Stimulated activated CD4-positive, alpha-beta T cell treated with anti-CD3 and anti-CD28 coated beads, Interleukin-2, amount 100 ng/mL, for 48 hours (primary cell): ENCODE data around the gene ANTXR2.

Experiments
- DNase-seq, 2 donors: peaks; one replicate each; pipeline ENCODE4 v3.0.0-alpha.2; 2020

The ANTXR2 gene

DNA sequence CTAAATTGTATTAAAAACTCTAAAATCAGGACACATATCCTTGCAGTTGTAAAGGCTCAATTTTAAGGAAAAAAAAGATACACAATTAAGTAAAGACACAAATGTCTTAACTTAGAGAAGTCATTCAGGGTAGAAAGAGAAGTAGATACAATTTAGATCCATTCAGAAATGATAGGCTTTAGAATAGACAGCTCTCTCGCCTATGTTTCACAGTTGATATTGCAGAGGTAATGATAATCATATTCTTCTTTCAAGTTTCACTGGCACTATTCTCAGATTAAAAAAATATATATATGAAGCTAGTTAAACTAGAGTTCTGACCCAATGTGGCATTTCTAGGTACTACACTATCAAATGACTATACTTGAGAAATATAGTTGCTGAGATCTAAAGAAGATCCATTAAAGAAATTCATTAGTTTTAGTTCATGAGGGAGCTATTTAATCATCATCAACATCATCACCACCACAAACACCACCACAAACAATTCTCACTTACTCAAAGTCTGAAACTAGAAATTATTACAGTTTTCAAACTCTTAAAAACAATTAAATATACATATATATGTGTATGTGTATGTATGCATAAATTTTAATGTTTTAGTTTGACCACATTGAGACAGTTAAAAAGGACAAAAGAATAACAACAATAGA is 93.1 kb downstream of the ANTXR2 start:
- DNase-seq: no peak

DNA sequence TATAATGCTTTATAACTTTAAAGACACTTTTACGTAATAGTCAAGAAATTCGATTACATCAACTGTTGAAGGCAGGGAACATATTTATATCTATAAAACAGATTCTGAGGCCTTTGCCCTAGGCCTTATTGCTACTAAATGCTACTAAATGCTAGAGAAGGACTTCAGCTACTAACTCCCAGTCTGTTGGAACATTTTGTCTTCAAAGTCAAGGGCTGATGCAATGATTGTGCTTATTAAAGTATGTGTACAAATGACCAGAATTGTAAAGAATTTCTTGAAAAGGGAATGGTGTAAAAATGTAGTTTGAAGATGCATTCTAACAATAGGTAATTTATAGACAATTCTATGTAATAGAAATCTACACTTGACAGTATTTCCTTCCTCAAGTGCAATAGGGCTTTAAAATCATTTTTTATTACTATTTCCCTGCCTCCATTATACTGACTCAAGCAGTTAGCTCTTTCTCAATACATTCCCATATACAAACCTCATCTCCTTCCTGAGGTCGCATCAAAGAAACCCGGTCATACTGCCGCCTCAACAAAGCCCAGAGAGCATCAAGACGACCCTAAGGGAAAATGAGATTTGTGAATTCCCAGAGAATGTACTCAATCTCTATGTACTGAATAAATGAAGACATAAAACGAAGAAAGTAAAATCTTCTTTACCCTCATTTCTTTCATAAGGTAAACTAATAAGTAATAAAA is 95.7 kb downstream of the ANTXR2 start:
- DNase-seq: no peak

DNA sequence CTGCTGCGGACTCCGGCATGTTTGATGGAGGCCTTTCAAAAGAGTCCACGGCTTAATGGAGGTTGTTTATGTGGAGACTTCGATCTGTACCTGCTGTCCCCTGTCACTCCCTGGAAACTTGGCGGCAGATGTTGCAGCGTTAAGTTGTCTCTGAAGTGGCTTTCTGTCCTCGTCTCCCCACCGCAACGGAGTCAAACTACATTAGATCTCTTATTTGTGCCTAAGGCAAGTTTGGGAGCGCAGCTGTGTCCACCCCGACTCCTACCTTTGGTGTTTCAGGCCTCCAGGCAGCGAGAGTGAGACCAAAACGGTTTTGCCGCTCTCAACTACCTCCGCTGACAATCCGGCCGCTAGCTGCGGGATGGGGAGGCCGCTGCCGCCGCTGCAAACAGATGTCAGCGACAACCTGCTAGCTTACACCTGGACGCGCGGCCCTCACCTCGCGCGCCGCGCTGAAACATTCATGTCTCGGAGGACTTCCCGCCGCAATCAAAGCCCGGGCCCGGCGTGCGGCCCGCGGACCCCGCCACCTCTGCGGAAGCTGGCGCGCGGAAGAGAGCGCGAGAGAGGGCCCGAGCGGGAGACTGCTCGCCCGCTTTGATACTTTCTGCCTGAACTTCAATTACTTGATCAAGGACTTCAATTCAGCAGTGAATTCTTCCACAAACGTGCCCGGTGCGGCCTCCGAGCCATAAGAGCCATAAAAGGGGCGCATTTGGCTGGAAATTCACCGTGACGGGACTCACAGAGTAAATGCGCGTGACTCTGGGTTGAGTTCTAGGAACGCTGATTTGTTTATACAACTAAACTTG is 108.4 kb downstream of the ANTXR2 start:
- no peak for DNase-seq

DNA sequence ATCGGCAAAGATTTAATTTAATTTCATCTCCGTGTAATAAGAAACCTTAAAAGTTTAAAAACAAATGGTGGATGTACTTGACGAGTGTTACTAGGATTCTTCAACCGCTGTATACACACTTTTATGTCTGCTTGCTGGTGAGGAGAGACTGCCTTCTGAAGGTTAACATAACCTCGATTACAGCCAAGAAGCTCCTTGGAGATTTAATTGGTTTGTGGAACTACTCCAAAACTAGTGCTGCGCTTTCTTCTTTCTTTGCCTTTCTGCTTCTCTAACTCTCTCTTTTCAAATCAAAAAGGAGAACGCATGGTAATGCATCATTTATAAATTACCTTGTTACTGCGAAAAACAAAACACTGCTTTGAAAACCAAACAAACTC is 109.0 kb downstream of the ANTXR2 start:
- no peak for DNase-seq

DNA sequence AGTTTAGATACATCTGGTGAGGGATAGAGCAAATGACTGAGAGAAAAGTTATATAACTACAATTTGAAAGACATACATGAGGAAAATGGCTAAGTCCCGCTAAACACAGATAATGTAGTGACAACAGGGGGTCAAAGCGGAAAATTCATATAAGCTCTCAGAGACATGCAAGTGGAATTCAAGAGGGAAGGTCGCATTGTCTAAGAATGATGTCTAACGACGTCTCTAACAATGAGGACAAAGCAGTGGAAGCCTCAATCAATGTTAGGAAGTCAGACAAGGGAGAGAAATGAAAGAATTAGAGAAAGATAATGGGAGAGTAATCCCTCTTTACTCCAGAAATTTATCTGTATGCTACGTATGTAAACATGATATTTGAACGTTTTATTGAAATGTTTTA is 113.4 kb downstream of the ANTXR2 start:
- DNase-seq: no peak

DNA sequence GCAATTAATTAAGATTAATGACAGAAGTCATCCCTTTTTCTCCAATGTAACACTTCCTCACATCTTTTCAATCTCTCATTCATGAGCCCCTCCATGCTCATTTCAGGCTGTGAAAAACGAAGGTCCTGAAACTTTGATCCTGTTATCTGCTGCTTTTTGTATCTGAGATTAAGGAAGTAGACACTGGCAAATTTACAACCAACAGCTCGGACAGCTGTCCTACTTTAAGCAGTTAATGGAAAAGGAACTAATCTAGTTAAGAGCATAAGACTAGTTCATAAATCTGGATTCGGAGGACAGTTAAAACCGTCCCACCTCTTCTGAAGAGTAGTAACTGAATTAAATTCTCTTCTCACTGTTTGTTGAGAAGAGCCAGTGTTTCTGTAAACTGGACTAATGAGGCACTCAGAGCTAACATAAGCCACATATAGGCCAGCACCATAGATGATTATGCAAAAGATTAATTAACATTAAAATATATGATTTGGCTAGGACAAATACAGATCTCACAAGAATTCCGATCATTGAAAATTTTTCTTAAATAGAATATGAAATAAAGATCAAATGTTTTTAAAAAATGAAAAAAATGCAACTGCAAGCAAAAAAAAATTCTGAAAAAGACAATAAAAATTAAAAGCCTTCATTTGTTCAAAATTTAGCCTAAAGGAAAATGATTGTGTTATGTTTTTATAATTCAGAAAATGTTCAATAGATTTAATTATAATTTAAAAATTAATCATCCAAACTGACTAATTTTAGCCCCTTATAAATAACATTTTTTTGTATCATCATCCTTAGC is 114.4 kb downstream of the ANTXR2 start:
- DNase-seq: no peak

DNA sequence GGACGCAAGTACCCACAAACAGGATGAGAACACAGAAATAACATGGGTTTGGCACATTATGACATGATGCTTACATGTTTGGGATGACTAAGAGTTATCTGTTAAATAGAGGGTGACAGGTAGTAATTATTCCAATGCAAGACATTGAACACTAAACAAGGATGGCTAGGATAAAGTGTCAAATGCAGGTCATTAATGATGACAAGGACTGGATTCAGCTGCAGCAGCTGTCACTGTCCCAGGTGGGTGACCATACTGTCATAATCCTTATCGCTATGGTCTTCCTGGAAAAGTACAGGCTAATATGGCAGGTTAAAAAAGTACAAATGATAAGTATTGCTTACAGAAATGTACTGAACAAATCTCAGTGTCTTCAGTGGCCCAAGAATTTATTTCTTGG is 123.9 kb downstream of the ANTXR2 start:
- no peak for DNase-seq

DNA sequence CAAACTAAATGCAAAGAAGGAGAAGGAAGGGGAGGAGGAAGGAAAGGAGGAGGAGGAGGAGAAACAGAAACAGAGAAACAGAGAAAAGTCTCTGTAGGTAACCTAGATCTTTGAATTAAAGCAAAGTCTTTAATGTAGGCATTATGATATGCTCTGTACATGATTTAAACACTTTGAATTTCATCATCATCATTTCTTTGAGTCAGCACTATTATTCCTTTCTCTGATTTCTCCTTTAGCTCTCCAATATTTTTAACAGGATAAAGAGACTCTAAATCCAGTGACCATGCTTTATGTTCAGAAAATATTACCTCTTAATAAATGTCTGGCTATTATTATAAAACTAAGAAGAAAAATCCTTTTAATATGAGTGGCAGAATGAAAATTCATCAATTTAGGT is 124.3 kb downstream of the ANTXR2 start:
- DNase-seq: no peak

DNA sequence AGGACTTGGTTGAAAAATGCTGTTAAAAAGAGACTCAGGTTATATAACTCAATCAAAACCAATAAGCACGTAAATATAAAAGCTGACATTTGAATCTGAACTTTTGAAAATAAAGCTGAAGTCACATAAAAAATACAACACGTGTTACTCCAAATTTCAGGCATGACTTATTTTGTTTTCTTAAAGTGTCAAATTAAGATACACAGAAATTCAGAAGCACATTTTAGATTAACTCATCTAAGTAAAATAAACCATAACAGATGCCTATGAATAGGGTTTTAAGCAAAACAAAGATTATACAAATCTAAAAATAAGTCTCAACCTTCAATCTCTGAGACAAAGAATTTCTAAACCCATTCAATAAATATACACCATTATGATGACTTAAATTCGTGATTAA is 124.8 kb downstream of the ANTXR2 start:
- DNase-seq: no peak

DNA sequence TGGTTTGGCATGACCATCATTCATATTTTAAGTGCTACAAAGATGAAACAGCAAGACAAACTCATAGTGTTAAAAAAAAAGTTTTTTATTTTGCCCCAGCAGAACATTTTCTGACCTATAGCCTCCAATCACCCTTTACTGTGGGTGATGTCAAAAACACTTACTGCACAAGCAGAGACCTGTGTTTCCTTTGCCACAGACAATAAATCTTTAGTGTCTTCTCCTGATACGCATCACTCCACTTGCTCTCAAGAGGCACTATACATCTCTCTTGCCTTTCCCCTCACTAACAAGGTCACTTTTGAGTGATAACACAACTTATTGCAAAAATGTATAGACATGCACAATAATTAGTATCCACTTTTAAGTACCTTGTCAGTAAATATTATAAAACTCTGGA is 125.6 kb downstream of the ANTXR2 start:
- no peak for DNase-seq

DNA sequence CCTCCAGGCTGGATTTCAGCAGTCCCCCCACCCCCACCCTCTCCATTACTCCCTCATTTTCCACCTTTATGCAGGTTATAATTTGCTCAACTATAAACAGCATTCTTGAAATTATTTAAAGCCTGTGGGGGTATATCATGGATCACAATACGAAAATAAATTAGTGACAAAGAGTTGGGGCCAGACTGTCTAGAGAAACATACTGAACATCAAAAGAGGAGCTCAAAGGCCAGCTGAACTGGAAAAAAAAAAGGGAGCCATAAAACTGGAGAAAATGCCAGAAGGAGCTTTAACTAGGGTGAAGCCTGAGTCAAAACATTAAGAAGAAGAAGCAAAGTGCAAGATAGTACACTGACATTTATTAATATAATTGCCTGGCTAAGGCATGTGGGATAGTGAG is 137.8 kb downstream of the ANTXR2 start:
- no peak for DNase-seq

DNA sequence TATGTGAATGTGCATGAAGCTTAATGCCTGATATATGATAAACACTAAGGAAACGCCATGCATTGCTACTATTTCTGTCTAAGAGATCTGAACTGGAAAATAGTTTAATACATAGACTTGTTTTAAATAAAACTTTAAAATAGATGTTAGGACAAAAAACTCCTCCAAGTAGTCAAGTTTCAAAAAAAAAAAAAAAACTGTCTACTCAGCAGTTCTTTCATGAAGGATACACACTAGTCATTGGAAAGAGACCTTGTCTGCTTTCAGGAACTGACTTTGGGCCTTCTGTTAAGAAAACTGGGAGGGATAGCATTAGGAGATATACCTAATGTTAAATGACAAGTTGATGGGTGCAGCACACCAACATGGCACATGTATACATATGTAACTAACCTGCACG is 138.4 kb downstream of the ANTXR2 start:
- no peak for DNase-seq

DNA sequence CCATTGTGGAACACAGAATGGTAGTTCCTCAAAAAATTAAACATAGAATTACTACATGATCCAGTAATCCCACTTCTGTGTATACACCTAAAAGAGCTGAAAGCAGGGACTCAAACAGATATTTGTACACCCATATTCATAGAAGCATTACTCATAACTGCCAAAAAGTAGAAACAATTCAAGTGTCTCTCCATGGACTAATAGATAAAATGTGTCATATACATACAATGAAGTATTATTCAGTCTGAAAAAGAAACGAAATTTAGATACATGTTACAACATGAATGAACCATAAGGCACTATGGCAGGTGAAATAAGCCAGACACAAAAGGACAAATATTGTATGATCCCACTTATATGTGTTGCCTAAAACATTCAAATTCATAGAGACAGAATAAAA is 145.1 kb downstream of the ANTXR2 start:
- no peak for DNase-seq

DNA sequence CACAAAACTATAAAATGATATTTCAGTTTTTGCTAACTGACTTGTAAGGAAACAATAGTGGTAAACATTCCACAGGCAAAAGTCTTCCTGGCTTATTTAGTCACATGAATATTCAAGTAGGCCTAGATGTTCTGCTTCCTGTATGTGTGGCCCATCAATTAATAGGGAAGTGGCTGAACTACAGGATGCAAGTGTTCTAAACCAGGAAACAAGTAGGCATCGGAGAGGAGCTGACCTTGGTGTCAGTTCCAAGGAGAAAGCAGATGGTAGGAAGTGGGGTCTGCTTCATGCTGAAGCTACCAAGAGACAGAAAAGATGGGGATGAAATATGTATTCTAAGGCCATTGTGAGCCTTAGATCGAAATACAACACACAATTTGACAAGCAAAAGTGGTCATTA is 149.7 kb downstream of the ANTXR2 start:
- no peak for DNase-seq

DNA sequence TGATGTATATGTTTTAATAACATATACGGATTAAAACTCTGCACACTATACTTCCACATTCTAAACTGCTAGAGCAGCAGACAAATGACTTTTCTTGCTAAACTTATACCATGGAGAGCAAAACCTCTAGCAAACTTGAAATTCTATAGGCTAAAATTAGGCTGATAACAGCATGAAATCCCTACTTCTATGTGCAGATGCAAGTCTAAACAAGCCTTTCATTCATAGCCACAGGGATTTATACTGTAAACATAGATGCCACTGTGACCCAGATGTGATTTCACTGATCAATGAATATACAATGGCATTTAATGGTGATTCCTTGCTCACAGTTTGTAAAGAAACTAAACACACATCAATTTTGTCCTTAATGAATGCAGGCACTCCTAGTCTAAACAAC is 151.0 kb downstream of the ANTXR2 start:
- DNase-seq: no peak

DNA sequence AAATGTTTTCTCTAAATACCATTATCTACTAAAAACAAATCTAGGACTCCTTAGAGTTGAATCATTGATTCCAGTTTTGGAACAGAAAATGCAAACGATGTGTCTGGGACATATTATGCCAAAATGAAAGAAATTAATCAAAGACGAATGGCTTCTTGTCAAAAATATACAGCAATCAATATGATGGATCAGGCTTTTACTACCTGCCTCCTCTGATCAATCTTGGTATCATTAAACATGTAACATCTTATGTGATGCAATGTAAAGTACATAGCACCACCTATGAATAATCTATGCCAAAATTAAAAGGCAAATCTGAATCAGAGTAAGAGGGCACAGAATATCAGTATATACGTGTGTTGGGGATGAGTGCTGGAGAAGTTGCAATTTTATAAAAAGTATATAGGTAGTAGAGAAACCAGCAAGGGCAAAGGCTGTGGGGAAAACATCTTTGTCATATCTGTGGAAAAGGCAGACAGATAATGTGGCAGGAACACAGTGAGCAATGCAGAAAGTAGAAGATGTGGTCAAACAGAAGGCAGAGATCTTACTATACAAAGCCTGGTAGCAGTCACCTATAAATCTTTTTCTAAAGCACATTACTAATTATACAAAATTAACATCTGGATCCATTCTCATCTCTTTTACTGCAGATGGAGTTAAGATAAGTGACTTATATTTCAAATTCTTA is 152.7 kb downstream of the ANTXR2 start:
- no peak for DNase-seq

DNA sequence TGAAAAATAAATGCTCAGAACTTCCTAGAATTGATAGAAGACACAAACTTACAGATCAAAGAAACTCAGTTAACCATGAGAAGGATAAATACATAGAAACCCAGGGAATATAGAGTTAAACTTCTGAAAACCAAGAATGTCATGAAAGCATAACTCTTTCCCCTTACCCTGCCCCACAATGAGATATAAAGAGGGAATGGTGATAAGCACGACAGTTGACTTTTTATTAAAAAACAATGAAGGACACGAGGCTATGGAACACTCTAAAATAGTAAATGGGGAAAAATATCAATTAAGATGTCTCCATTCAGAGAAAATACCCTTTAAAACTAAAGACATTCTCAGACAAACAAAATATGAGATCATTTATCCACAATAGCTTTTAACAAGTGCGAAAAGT is 154.7 kb downstream of the ANTXR2 start:
- DNase-seq: no peak

DNA sequence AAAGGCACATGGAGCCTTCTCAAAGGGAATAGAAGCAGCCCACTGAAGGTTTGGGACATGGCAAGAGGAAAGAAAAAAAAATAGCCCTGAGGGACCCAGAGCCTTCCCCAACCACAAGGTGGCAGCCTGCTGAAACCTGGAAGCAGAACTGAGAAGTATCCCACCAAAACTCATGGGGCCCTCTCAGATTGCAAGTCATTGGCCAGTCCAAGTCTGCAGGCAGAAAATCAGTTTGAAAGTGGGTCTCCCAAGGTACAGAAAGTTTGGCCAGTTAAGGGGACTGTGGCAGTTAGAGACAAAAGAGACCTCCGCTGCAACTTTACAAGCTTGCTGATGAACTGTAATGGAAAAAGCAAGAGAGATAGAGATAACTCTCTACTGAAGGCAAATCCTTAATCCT is 155.8 kb downstream of the ANTXR2 start:
- peak; percentile 18 to 38 for DNase-seq

DNA sequence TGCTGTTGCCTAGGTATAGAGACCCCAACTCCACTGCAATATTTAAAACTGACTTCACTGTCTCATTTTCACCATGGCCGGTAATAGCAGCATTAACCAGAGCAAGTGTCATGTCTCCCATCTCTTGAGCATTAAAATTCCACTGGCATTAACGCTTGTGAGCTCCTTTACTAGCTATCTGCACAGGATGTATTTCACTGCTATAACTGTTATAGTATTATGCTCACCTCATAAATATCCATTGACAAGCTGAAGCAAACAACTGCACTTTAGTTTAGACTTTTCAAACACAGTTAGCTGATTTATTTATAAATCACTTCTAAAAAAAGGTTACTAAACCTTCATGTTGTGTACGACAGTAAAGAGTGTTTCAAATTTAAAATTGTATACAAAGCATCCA is 157.8 kb downstream of the ANTXR2 start:
- no peak for DNase-seq

DNA sequence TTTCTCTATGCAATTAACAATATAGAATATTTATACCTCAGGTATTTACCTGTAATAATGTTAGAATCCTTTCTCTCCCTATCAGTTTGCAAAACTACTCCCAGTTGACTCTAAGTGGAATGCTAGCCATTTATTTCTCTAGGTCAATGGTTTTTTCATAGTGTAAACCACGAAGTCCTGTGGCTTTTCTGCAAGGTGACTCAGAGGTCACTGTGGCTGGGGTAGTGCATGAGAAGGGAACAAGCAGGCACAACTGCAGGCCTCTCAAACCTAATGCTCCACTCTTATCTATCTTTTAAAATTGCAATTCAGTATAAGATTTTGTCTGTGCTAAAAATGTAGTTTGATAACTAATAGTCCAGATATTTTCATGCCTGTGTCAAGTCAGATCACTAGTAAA is 159.4 kb downstream of the ANTXR2 start:
- no peak for DNase-seq

DNA sequence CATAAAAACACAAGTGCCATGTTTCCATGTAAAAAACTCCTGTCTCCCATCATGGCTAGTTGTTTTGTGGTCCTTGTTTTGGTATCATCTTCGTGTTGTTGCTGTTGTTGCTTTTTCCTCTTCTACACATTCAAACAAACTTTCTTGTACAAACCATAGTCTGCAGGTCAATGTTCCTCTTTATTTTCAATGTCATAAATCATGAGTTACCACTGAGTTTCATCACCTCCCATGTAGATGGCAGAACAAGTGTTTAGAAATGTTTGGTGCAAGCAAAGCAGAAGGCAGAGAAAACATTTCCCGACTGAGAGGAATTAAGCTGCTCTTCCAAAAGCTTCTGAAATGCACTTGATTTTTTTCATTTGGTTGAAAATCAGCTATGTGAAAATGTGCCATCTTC is 166.0 kb downstream of the ANTXR2 start:
- DNase-seq: no peak

DNA sequence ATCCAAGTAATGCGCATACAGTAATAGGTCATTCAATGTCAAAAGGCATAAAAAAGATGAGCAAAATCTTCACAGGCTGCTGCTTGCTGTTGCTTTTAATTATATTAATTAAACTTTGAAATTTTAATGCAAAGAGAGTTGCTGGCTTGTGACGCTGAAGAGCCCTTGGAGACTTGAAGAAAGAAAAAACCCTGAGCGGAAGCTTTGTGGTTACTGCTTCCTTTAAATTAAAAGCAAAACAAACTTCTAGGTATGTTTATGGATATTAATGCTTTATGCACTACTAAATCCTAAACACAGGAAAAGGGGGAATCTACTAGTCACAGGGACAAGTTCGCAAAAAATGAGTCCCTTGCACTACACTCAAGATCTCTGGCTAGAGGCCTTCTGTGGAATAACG is 166.7 kb downstream of the ANTXR2 start:
- DNase-seq: no peak

DNA sequence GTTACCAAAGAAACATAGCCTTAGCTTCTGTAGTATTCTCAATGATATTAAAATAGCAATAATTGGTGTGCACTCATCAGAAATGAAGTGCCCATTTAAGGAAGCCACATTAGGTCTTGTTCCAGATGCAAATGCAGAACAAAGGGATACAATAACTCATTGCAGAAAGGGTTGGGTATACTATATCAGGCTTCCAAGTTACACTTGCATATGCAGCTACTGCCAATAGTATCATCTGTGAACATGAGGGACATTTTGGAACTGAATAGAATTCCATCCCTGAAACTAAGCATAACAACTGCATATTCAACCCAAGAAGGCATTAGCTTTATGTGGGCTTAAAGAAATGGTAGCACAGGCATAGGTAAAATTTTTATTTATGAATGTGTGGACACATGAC is 167.8 kb downstream of the ANTXR2 start:
- DNase-seq: no peak
